HL-60 (cell line): ENCODE measurements around the gene SCN4A.

ENCODE experiments used
- DNase-seq, 2 experiments: peaks; one replicate each; pipeline ENCODE4 v3.0.0-alpha.2; 2010 to 2020; ENCODE audit warnings: low read depth in 1 of 2, low spot score in 1 of 2
- H3K27ac ChIP-seq: fragments of 250-450 bp; sonication (Bioruptor Pico); replicated peaks from 2 replicates; pipeline ENCODE4 v1.5.1; 2020; ENCODE audit warnings: mild to moderate bottlenecking, moderate library complexity
- H3K27me3 ChIP-seq: fragments of 250-450 bp; sonication (Bioruptor Pico); 2 replicates; pipeline ENCODE4 v1.5.1; 2021; ENCODE audit warnings: mild to moderate bottlenecking, moderate library complexity; ENCODE audit not compliant: insufficient read depth, poor library complexity, severe bottlenecking
- H3K4me3 ChIP-seq: replicated peaks from 2 replicates; pipeline ENCODE4 v1.5.1; 2011; ENCODE audit warnings: mild to moderate bottlenecking, control low read depth, low read length; ENCODE audit not compliant: insufficient read depth
- GABPA ChIP-seq: IDR thresholded peaks from 2 replicates; pipeline ENCODE4 v1.6.1; 2012; ENCODE audit warnings: low read depth
- POLR2AphosphoS5 ChIP-seq: IDR thresholded peaks from 2 replicates; pipeline ENCODE4 v1.6.1; 2012; ENCODE audit warnings: low read depth
- SPI1 ChIP-seq: IDR thresholded peaks from 2 replicates; pipeline ENCODE4 v1.6.1; 2012; ENCODE audit warnings: low read depth, mild to moderate bottlenecking, borderline replicate concordance
- TF ChIP-seq, protein P1 (sequence below): IDR thresholded peaks from one replicate; pipeline ENCODE4 v1.5.1; 2011; ENCODE audit warnings: low read length, control low read depth, inconsistent platforms; ENCODE audit not compliant: insufficient read depth
- TF ChIP-seq, protein P2 (sequence below): IDR thresholded peaks from 2 replicates; pipeline ENCODE4 v1.6.1; 2012; ENCODE audit warnings: low read depth; ENCODE audit not compliant: insufficient replicate concordance

Gene SCN4A

GRCh38 chr17:63998721-63999679, 26.3 kb upstream of the SCN4A start:
- no peak for DNase-seq
- H3K4me3 ChIP-seq: peak overlapping the region; percentile 64
- no peak overlapping the region for H3K27ac ChIP-seq
- H3K27me3 ChIP-seq: peaks cover 26% of the 10 kb centered on the region
- no peak for TF ChIP-seq SPI1
- TF ChIP-seq GABPA: no peak
- TF ChIP-seq, protein P1, sequence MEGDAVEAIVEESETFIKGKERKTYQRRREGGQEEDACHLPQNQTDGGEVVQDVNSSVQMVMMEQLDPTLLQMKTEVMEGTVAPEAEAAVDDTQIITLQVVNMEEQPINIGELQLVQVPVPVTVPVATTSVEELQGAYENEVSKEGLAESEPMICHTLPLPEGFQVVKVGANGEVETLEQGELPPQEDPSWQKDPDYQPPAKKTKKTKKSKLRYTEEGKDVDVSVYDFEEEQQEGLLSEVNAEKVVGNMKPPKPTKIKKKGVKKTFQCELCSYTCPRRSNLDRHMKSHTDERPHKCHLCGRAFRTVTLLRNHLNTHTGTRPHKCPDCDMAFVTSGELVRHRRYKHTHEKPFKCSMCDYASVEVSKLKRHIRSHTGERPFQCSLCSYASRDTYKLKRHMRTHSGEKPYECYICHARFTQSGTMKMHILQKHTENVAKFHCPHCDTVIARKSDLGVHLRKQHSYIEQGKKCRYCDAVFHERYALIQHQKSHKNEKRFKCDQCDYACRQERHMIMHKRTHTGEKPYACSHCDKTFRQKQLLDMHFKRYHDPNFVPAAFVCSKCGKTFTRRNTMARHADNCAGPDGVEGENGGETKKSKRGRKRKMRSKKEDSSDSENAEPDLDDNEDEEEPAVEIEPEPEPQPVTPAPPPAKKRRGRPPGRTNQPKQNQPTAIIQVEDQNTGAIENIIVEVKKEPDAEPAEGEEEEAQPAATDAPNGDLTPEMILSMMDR: no peak
- TF ChIP-seq POLR2AphosphoS5: no peak
- TF ChIP-seq, protein P2, sequence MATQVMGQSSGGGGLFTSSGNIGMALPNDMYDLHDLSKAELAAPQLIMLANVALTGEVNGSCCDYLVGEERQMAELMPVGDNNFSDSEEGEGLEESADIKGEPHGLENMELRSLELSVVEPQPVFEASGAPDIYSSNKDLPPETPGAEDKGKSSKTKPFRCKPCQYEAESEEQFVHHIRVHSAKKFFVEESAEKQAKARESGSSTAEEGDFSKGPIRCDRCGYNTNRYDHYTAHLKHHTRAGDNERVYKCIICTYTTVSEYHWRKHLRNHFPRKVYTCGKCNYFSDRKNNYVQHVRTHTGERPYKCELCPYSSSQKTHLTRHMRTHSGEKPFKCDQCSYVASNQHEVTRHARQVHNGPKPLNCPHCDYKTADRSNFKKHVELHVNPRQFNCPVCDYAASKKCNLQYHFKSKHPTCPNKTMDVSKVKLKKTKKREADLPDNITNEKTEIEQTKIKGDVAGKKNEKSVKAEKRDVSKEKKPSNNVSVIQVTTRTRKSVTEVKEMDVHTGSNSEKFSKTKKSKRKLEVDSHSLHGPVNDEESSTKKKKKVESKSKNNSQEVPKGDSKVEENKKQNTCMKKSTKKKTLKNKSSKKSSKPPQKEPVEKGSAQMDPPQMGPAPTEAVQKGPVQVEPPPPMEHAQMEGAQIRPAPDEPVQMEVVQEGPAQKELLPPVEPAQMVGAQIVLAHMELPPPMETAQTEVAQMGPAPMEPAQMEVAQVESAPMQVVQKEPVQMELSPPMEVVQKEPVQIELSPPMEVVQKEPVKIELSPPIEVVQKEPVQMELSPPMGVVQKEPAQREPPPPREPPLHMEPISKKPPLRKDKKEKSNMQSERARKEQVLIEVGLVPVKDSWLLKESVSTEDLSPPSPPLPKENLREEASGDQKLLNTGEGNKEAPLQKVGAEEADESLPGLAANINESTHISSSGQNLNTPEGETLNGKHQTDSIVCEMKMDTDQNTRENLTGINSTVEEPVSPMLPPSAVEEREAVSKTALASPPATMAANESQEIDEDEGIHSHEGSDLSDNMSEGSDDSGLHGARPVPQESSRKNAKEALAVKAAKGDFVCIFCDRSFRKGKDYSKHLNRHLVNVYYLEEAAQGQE: no peak

DNA sequence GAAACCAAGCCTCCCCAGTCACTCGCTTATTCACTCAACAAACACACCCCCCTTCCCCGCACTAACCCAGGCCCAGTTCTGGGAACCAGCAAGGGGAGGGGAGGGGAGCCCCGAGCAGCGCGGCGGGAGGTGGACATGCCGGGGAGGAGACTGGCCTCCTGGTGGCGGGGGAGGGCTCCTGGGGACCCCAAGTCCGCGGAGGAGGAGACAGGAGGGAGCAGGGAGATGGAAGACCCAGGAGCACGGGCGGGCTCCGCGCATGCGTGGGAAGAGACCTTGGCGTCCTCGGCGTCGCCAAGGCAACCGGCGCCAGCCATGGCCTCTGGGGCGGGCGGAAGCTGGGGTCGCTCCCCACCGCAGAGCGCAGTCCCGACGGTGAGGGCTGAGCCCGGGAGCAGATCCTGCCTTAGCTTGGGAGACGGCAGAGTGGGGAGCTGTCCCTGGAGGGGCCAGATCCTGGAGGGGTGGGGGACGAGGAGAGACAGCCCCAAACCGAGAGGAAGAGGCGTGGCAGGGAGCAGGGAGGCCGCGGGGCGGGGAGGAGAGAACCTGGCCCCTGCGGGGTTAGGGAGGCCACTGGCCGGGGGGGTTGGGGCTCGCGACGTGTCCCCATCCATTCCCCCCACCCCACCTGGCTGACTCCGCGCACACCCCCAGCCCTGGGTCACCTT, 25.5 kb upstream of the SCN4A start, which contains the start of gene PRR29:
PRR29 (plus strand) TSS at position 302 of the 671 bp plus-strand sequence; CDS start at position 316, 14 bp downstream.
- Histone ChIP-seq H3K27me3 (peaks cover 26% of the 10 kb centered on the region), H3K27ac (no peak within 1 kb of the TSS), H3K4me3 (peak within 1 kb of the TSS; percentile 64)
- TF ChIP-seq, protein P1: no peak
- 0 out of 2 replicates have a peak, but pooled peaks have one; percentile 2 for TF ChIP-seq SPI1
- peak; percentile 39 to 57 for DNase-seq

GRCh38 chr17:63997341-63998048, 24.8 kb upstream of the SCN4A start:
- H3K4me3 ChIP-seq: no peak overlapping the region
- H3K27me3 ChIP-seq: peaks cover 26% of the 10 kb centered on the region
- TF ChIP-seq GABPA: no peak
- TF ChIP-seq POLR2AphosphoS5: no peak
- DNase-seq: no peak
- no peak overlapping the region for H3K27ac ChIP-seq

- no peak for DNase-seq
- no peak overlapping the region for H3K27ac ChIP-seq
- no peak for TF ChIP-seq POLR2AphosphoS5
- TF ChIP-seq, protein P2: no peak
- TF ChIP-seq, protein P1: no peak
- no peak for TF ChIP-seq GABPA
- no peak for TF ChIP-seq SPI1
- peaks cover 26% of the 10 kb centered on the region for H3K27me3 ChIP-seq
- H3K4me3 ChIP-seq: no peak overlapping the region
These were observed 23.9 kb upstream of the SCN4A start for GRCh38 chr17:63996430-63997182.
